Measurements from ENCODE around the gene ATAD5. TPM values are rescaled to one million over a fixed set of nuclear protein-coding genes. Genes with fewer than 3 reads are reported as not detected.

Gene ATAD5
- total and polyA plus RNA-seq, 2 of the 13 experiments (the other 11 are each of a cell fraction or from before 2014, with no cell fraction given): 1.8 to 10.7 TPM

- TF ChIP-seq, protein P1, sequence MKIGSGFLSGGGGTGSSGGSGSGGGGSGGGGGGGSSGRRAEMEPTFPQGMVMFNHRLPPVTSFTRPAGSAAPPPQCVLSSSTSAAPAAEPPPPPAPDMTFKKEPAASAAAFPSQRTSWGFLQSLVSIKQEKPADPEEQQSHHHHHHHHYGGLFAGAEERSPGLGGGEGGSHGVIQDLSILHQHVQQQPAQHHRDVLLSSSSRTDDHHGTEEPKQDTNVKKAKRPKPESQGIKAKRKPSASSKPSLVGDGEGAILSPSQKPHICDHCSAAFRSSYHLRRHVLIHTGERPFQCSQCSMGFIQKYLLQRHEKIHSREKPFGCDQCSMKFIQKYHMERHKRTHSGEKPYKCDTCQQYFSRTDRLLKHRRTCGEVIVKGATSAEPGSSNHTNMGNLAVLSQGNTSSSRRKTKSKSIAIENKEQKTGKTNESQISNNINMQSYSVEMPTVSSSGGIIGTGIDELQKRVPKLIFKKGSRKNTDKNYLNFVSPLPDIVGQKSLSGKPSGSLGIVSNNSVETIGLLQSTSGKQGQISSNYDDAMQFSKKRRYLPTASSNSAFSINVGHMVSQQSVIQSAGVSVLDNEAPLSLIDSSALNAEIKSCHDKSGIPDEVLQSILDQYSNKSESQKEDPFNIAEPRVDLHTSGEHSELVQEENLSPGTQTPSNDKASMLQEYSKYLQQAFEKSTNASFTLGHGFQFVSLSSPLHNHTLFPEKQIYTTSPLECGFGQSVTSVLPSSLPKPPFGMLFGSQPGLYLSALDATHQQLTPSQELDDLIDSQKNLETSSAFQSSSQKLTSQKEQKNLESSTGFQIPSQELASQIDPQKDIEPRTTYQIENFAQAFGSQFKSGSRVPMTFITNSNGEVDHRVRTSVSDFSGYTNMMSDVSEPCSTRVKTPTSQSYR (CRISPR knock-in tag; IDR thresholded peaks at IDR 0.05; ENCODE audit: borderline replicate concordance): no peak
- no peak for TF ChIP-seq NFE2L1 (CRISPR knock-in tag; IDR thresholded peaks at IDR 0.05; ENCODE audit: borderline replicate concordance)
- TF ChIP-seq, protein P2, sequence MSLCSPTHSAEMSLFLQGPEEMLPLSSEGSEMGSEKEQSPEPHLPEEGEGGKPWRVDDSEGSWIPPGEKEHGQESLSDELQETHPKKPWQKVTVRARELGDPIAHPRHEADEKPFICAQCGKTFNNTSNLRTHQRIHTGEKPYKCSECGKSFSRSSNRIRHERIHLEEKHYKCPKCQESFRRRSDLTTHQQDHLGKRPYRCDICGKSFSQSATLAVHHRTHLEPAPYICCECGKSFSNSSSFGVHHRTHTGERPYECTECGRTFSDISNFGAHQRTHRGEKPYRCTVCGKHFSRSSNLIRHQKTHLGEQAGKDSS (CRISPR knock-in tag; IDR thresholded peaks at IDR 0.05; ENCODE audit: borderline replicate concordance, low read depth): peak; percentile 85; the same call in 1 of the 2 replicates
- TF ChIP-seq ZNF850 (CRISPR knock-in tag; conservative IDR thresholded peaks at IDR 0.05): no peak
- TF ChIP-seq, protein P3, sequence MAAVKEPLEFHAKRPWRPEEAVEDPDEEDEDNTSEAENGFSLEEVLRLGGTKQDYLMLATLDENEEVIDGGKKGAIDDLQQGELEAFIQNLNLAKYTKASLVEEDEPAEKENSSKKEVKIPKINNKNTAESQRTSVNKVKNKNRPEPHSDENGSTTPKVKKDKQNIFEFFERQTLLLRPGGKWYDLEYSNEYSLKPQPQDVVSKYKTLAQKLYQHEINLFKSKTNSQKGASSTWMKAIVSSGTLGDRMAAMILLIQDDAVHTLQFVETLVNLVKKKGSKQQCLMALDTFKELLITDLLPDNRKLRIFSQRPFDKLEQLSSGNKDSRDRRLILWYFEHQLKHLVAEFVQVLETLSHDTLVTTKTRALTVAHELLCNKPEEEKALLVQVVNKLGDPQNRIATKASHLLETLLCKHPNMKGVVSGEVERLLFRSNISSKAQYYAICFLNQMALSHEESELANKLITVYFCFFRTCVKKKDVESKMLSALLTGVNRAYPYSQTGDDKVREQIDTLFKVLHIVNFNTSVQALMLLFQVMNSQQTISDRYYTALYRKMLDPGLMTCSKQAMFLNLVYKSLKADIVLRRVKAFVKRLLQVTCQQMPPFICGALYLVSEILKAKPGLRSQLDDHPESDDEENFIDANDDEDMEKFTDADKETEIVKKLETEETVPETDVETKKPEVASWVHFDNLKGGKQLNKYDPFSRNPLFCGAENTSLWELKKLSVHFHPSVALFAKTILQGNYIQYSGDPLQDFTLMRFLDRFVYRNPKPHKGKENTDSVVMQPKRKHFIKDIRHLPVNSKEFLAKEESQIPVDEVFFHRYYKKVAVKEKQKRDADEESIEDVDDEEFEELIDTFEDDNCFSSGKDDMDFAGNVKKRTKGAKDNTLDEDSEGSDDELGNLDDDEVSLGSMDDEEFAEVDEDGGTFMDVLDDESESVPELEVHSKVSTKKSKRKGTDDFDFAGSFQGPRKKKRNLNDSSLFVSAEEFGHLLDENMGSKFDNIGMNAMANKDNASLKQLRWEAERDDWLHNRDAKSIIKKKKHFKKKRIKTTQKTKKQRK (IDR thresholded peaks at IDR 0.05; ENCODE audit: low read length): no peak
- TF ChIP-seq MAX (IDR thresholded peaks at IDR 0.05): peak; percentile 25; the same call in 1 of the 2 replicates
- TF ChIP-seq TFDP1 (CRISPR knock-in tag; IDR thresholded peaks at IDR 0.05; ENCODE audit: borderline replicate concordance): no peak
- TF ChIP-seq ZSCAN31 (CRISPR knock-in tag; IDR thresholded peaks at IDR 0.05; ENCODE audit: low read depth): no peak
- peak; percentile 36; the same call in 1 of the 2 replicates for TF ChIP-seq SAP130 (CRISPR knock-in tag; IDR thresholded peaks at IDR 0.05; ENCODE audit: low read depth)
- TF ChIP-seq HNRNPK (IDR thresholded peaks at IDR 0.05; ENCODE audit: low read depth, low read length, poor library complexity, severe bottlenecking): no peak
- 0 out of 2 replicates have a peak, but pooled peaks have one; percentile 49 for TF ChIP-seq ZNF567 (CRISPR knock-in tag; IDR thresholded peaks at IDR 0.05; ENCODE audit: borderline replicate concordance)
- peak; percentile 70 for TF ChIP-seq ZFY (CRISPR knock-in tag; IDR thresholded peaks at IDR 0.05)
- TF ChIP-seq HNRNPLL (IDR thresholded peaks at IDR 0.05; ENCODE audit: low read depth, low read length, poor library complexity, severe bottlenecking): peak; percentile 78
- TF ChIP-seq, protein P4, sequence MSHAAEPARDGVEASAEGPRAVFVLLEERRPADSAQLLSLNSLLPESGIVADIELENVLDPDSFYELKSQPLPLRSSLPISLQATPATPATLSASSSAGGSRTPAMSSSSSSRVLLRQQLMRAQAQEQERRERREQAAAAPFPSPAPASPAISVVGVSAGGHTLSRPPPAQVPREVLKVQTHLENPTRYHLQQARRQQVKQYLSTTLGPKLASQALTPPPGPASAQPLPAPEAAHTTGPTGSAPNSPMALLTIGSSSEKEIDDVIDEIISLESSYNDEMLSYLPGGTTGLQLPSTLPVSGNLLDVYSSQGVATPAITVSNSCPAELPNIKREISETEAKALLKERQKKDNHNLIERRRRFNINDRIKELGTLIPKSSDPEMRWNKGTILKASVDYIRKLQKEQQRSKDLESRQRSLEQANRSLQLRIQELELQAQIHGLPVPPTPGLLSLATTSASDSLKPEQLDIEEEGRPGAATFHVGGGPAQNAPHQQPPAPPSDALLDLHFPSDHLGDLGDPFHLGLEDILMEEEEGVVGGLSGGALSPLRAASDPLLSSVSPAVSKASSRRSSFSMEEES (CRISPR knock-in tag; IDR thresholded peaks at IDR 0.05): no peak
- TF ChIP-seq RARA (CRISPR knock-in tag; IDR thresholded peaks at IDR 0.05): no peak
- peak; percentile 30; the same call in 1 of the 2 replicates for TF ChIP-seq HOXA3 (CRISPR knock-in tag; IDR thresholded peaks at IDR 0.05)
- no peak for TF ChIP-seq ZNF557 (CRISPR knock-in tag; IDR thresholded peaks at IDR 0.05)
- 0 out of 2 replicates have a peak, but pooled peaks have one; percentile 27 for TF ChIP-seq ZNF629 (CRISPR knock-in tag; conservative IDR thresholded peaks at IDR 0.05)
Observed at GRCh38 chr17:30921544-30922196, 89.9 kb downstream of the ATAD5 start, which contains the start of gene ADAP2 (continued).

Data from HepG2 (cell line).